ENCODE results near the gene ATP23.

The ATP23 gene

GRCh38 chr12:57983858-57984505 lies 42.6 kb downstream of the ATP23 start:
- DNase-seq, result no peak

GRCh38 chr12:57984629-57985151 lies 43.3 kb downstream of the ATP23 start:
- DNase-seq, result no peak

- no peak for DNase-seq
Observed at GRCh38 chr12:57985685-57986084, 44.3 kb downstream of the ATP23 start.

- DNase-seq, result no peak
Observed at GRCh38 chr12:57989838-57990237, 48.5 kb downstream of the ATP23 start.

- no peak for DNase-seq
Observed at GRCh38 chr12:57990241-57990883, 49.0 kb downstream of the ATP23 start.

- DNase-seq, result no peak
Observed at GRCh38 chr12:57992001-57992400, 50.6 kb downstream of the ATP23 start.

- no peak for DNase-seq
Observed at GRCh38 chr12:57993030-57993429, 51.7 kb downstream of the ATP23 start.

GRCh38 chr12:57993834-57994233 lies 52.5 kb downstream of the ATP23 start:
- no peak for DNase-seq

GRCh38 chr12:57996520-57996919 lies 55.2 kb downstream of the ATP23 start:
- DNase-seq, result no peak

- DNase-seq, result no peak
Observed at GRCh38 chr12:57998251-57998650, 56.9 kb downstream of the ATP23 start.

- DNase-seq, result no peak
Observed at GRCh38 chr12:58000499-58000898, 59.1 kb downstream of the ATP23 start.

- no peak for DNase-seq
Observed at GRCh38 chr12:58007875-58008274, 66.5 kb downstream of the ATP23 start.

GRCh38 chr12:58008634-58009033 lies 67.3 kb downstream of the ATP23 start:
- no peak for DNase-seq
